ENCODE results near the gene HS1BP3. TPM values are rescaled to one million over a fixed set of nuclear protein-coding genes. Genes with fewer than 3 reads are reported as not detected.

The HS1BP3 gene
- total and polyA plus RNA-seq, 9 of the 15 experiments (the other 6 are each of a cell fraction or from before 2014, with no cell fraction given) = 0.41 to 8.3 (median 5.9) TPM

GRCh38 chr2:20645301-20645701, 5.6 kb downstream of the HS1BP3 start (continued):
- no peak for TF ChIP-seq ETS1 (conservative IDR thresholded peaks at IDR 0.05; ENCODE audit: control insufficient read depth, low read depth, low read length)
- no peak for TF ChIP-seq CBX3 (IDR thresholded peaks at IDR 0.05; ENCODE audit: borderline replicate concordance in 1 of 2, low read length in 2 of 2)
- TF ChIP-seq EGR1 (conservative IDR thresholded peaks at IDR 0.05) = no peak
- TF ChIP-seq ZNF121 (CRISPR knock-in tag; conservative IDR thresholded peaks at IDR 0.05) = no peak
- TF ChIP-seq, protein P1, sequence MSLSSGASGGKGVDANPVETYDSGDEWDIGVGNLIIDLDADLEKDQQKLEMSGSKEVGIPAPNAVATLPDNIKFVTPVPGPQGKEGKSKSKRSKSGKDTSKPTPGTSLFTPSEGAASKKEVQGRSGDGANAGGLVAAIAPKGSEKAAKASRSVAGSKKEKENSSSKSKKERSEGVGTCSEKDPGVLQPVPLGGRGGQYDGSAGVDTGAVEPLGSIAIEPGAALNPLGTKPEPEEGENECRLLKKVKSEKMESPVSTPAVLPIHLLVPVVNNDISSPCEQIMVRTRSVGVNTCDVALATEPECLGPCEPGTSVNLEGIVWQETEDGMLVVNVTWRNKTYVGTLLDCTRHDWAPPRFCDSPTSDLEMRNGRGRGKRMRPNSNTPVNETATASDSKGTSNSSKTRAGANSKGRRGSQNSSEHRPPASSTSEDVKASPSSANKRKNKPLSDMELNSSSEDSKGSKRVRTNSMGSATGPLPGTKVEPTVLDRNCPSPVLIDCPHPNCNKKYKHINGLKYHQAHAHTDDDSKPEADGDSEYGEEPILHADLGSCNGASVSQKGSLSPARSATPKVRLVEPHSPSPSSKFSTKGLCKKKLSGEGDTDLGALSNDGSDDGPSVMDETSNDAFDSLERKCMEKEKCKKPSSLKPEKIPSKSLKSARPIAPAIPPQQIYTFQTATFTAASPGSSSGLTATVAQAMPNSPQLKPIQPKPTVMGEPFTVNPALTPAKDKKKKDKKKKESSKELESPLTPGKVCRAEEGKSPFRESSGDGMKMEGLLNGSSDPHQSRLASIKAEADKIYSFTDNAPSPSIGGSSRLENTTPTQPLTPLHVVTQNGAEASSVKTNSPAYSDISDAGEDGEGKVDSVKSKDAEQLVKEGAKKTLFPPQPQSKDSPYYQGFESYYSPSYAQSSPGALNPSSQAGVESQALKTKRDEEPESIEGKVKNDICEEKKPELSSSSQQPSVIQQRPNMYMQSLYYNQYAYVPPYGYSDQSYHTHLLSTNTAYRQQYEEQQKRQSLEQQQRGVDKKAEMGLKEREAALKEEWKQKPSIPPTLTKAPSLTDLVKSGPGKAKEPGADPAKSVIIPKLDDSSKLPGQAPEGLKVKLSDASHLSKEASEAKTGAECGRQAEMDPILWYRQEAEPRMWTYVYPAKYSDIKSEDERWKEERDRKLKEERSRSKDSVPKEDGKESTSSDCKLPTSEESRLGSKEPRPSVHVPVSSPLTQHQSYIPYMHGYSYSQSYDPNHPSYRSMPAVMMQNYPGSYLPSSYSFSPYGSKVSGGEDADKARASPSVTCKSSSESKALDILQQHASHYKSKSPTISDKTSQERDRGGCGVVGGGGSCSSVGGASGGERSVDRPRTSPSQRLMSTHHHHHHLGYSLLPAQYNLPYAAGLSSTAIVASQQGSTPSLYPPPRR (CRISPR knock-in tag; IDR thresholded peaks at IDR 0.05; ENCODE audit: borderline replicate concordance) = no peak
- no peak for TF ChIP-seq SRF (CRISPR knock-in tag; IDR thresholded peaks at IDR 0.05)
